Right lobe of liver (tissue), 4 donors: ENCODE data around the gene LST1.

ENCODE experiments used
- CTCF ChIP-seq, 4 donors: fragments of 200-600 bp in 3 of 4; fragments of 450-650 bp in 1 of 4; IDR thresholded peaks; one replicate each; pipeline versions ENCODE4 v1.5.1 to v1.8.0; 2016 to 2022; ENCODE audit warnings: antibody characterized with exemption in 4 of 4, mild to moderate bottlenecking in 2 of 4
- POLR2A ChIP-seq: fragments of 450-650 bp; IDR thresholded peaks from one replicate; pipeline ENCODE4 v1.6.1; 2017; ENCODE audit warnings: antibody characterized with exemption, mild to moderate bottlenecking
- donor health status: DM: no; HTN: no; CAD: no.
- donor health status: DM: no; HTN: no; CAD: no.
- donor health status: DM: no; HTN: yes; CAD: no.

- TF ChIP-seq CTCF (IDR thresholded peaks at IDR 0.05) (no peak), POLR2A (no peak)
Measured at GRCh38 chr6:31609519-31610406, 23.7 kb downstream of the LST1 start.
